Stimulated activated CD8-positive, alpha-beta memory T cell treated with anti-CD3 and anti-CD28 coated beads, Interleukin-4, amount 100 ng/mL, for 48 hours (primary cell): ENCODE results near the gene RASSF3.
"Not testable (repeated sequence)": the region's sequence is repeated elsewhere in the genome, so short reads cannot be mapped to it uniquely, and the experiment has no call there.

Experiments
- DNase-seq: peaks from one replicate; pipeline ENCODE4 v3.0.0-alpha.2; 2020

The RASSF3 gene

GRCh38 chr12:64634508-64635092 is 24.3 kb downstream of the RASSF3 start:
- DNase-seq: no peak

GRCh38 chr12:64635356-64635998 is 25.2 kb downstream of the RASSF3 start:
- DNase-seq: no peak

GRCh38 chr12:64636856-64637255 is 26.6 kb downstream of the RASSF3 start:
- DNase-seq: no peak

GRCh38 chr12:64639466-64639865 is 29.2 kb downstream of the RASSF3 start:
- DNase-seq: no peak

DNA sequence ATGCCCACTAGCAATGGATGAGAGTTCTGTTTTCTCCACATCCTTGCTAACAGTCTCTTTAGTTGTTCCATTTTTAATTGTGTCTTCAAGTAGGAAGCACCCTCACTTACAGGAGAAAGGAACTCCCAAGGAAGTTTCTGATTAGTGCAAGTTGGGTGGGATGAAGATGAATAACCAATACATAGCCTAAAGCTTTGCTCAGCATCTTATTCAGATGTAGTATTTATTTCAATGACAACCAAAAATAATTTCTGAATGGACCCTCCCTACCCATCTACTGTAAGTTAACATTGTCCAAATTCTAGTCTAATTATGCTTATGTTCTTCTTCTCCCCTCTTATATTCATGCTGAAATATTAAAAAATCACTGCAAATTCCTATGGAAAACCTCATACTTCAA is 36.0 kb downstream of the RASSF3 start:
- no peak for DNase-seq

DNA sequence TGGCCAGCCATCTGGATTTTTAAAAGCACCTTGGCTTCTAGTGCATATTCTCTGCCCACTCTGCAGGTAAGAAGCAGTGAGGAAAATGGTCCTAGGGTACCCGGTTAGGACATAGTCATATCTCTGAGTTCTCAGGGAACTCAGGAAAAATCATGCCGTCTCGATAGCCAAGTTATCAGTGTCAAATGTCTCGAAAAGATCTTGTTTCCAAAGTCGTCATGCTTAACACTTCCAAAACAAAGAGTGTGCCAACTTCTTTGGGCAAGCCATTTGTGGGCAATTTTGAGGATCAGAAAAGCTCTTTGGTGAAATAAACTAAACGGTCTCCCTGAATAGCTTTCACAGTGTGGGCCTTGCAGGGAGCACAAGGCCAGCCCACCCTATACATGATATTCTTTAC is 39.2 kb downstream of the RASSF3 start:
- no peak for DNase-seq

DNA sequence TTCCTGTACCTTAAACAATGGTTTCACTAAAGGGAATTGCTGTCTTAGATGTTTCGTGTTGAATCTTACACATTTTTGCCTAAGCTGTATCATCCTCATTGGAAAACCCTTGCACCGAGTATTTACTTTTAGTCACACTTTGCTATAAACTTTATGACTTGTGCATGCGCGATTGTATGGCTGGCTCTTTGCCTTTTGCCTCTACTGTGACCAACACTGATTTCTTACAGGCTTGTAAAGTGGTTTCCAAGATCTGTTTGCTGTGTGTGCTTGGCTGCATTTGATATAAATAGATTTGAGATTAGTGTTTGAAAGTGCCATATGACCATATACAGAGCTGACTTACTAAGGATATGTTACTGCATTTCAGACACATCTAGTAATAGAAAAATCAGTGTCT is 40.5 kb downstream of the RASSF3 start:
- DNase-seq: no peak

DNA sequence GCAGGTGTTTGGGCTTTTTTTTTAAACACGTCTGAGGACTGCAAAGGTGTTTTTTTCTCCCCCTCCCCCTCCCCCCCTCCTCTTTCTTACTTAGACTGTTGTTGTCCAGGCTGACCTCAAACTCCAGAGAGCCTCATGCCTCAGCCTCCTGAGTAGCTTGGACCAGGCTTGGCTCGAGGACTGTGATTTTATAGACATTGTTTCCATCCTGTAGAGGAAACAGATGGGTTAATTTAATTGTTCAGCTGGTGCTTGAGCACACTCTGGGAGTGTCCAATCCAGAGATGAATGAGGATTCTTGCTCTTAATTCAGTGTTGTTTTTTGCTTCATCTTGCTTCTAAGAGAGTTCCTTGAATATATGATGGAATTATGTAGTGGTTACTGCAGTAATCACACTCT is 42.1 kb downstream of the RASSF3 start:
- no peak for DNase-seq

DNA sequence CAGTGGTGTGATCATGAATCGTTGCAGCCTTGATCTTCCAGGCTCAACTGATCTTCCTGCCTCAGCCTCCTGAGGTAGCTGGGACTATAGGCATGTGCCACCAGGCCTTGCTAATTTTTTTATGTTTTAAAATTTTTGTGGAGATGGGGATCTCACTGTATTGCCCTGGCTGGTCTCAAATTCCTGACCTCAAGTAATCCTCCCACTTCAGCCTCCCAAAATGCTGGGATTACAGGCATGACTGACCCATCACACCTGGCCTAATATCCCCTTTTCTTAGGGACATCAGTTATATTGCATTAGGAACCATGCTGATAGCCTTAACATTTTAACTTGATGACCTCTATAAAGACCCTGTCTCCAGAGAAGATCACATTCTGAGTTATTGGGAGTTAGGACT is 42.8 kb downstream of the RASSF3 start:
- DNase-seq: no peak

- DNase-seq: not testable (repeated sequence)
Observed at GRCh38 chr12:64653907-64654306, 43.6 kb downstream of the RASSF3 start.

DNA sequence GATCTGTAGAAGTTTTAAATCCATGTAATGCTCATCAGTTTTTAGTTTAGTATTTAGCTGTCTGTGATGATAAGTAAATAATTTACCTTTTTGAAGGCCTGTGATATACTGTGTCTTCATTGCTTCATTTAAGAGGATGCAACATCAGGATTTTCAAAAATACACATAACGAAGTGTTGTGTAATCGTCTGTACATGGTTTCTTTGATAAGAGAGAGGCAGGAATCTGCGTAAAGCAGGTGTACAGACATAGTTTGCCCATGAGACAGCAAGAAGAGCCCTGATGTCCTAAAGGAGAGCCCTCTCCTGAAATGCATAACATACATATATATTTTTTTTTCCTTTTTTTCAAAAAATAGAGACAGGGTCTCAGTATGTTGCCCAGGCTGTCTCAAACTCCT is 44.8 kb downstream of the RASSF3 start:
- DNase-seq: no peak

- DNase-seq: no peak
Observed at GRCh38 chr12:64656429-64656828, 46.1 kb downstream of the RASSF3 start.

- DNase-seq: no peak
Observed at GRCh38 chr12:64658892-64659481, 48.7 kb downstream of the RASSF3 start.

- no peak for DNase-seq
Observed at GRCh38 chr12:64660237-64661018, 50.1 kb downstream of the RASSF3 start.

DNA sequence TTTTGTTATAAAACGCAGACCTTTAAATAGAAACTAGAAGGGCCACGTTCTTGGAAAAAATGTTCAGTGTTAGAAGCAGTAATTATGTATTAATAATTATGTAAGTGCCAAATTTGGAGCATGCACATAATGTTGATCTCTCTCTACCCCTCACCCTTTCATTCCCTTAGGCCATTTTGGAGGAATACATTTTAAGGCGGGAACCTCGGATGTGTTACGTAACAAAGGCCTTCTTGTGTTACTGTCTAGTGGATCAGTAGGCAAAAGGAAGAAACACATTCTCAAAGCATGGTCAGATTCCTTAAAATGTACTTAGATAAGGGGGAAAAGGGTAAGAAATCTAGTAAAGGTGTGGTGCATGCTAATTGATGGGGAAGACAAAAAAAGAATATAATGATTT is 52.7 kb downstream of the RASSF3 start:
- DNase-seq: no peak

GRCh38 chr12:64665514-64665913 is 55.2 kb downstream of the RASSF3 start:
- DNase-seq: no peak

DNA sequence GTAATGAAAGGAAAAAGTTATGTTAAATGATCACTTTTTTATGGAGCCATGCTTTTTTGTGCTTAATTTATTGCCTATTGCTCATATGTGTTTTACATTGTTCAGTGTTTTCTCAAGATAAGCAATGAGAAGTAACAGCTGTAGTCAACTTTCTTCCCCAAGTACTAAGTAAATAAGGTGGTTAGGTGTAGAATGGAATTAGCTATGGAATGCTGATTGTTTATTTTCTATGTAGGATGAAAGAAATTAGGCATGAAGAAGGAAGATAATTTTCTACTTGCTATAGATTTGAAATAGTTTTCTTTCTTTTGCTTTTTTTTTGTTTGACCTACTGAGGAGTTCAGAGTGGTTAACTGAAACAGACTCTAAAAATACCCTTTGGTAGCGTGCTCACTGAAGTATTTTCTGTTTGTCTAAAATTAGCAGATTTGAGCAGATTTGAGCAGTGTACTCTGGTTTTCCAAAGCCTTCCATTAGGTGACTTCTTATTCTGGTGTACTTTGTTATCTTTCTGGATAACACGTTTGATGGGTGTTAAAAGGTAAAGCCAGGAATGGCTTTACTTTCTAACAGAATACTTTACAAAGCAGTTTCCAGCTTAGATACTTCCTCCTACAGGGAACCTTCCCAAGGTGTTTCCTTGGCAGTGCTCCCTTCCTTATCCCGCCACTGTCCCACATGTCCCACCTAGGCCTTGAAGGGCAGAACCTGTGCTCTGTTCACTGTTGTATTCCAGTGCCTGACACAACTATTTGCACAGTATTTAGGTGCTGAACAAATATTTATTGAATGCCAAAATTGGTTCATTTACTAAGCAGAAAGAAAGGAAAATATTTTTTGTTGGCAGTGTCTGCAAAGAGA is 56.0 kb downstream of the RASSF3 start:
- no peak for DNase-seq

DNA sequence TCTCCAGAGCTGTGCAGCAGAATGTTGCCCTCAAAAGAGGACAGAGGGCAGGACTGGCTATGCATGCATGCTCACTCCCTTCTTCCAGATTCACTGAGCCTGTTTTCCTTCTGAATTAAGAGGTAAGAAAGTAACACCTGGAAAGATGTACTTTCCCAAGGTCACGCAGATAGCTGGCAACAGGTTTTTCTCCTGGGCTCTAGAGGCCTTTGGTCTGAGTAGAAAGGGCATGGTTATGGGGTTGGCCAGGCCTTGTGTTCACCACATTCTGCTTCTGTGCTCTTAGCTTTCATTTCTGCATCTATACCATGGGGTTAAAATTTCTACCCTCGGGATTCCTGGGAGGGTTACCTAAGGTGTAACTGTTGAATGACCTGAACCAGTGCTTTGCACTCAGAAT is 57.5 kb downstream of the RASSF3 start:
- no peak for DNase-seq

DNA sequence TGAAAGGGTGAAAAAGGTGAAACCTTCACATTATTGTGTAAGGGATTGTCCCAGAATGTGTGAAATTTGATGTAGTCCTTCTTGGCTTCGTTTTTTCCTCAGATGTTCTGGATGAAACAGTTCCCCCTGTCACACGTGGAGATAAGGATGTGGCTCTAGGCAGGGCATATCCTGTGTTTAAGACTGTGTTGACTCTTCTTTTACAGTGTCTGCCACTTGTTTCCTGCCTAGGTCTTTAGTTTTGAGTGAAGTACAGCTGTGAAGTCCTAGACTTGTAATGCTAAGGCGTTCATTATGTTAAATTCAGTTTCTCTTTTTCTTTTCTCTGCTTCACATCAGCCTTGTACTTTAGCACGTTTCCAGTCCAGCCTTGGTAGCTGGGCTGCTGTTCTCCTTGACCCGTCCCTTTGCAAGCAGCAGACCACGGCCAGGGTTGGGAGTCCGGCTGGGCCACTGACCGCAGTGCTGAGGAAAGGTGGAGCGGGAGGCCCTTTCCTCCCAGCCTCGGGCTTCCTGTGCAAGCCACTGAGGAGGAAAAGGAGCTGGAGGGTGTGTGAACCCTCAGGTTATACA is 59.1 kb downstream of the RASSF3 start:
- DNase-seq: no peak

GRCh38 chr12:64670019-64670418 is 59.7 kb downstream of the RASSF3 start:
- no peak for DNase-seq

- DNase-seq: no peak
Observed at GRCh38 chr12:64670919-64671639, 60.8 kb downstream of the RASSF3 start.

- no peak for DNase-seq
Observed at GRCh38 chr12:64671681-64672080, 61.4 kb downstream of the RASSF3 start.
